B cell (primary cell): ENCODE results near the gene LIPC. TPM values are rescaled to one million over a fixed set of nuclear protein-coding genes. Genes with fewer than 3 reads are reported as not detected.

Source experiments
- ATAC-seq: fragments of 200-7000 bp; cut with Tn5 transposase; one replicate; pipeline ENCODE4 v1.10.0; 2021; ENCODE audit warnings: low read depth, mild to moderate bottlenecking, moderate number of reproducible peaks, moderate library complexity
- CTCF ChIA-PET: fragments of 350-600 bp; sonication (Branson Sonifier 250); formaldehyde crosslinking; loops from one replicate; lab custom pipeline; 2021; ENCODE audit warnings: antibody characterized with exemption, inconsistent platforms; lab: Charles Lee
- POLR2A ChIA-PET: fragments of 350-600 bp; sonication (Branson Sonifier 250); formaldehyde crosslinking; loops from one replicate; lab custom pipeline; 2021; ENCODE audit warnings: antibody characterized with exemption; lab: Charles Lee
- DNase-seq: peaks from one replicate; pipeline ENCODE4 v3.0.0; 2013
- H2AFZ ChIP-seq: 2 replicates; pipeline ENCODE4 v1.6.1; 2012; ENCODE audit warnings: mild to moderate bottlenecking, low read depth, low read length; ENCODE audit not compliant: insufficient read depth, poor library complexity, severe bottlenecking
- H3K27ac ChIP-seq, 2 donors: 1 replicate in 1 of 2; 2 replicates in 1 of 2; pipeline ENCODE4 v1.5.1; 2012 to 2013; ENCODE audit warnings: low read length in 2 of 2, mild to moderate bottlenecking in 2 of 2, moderate library complexity in 1 of 2
- H3K27me3 ChIP-seq, 4 experiments: fragments of 200-600 bp in 1 of 4; sonication (generic) in 1 of 4; replicated peaks in 1 of 4; 1 replicate in 2 of 4; 2 replicates in 2 of 4; pipeline versions ENCODE4 v1.6.1 to v1.7.0; 2013 to 2016; ENCODE audit warnings: low read length in 3 of 4, mild to moderate bottlenecking in 2 of 4, mixed read lengths in 1 of 4, moderate library complexity in 1 of 4; ENCODE audit not compliant: insufficient read depth in 4 of 4, control insufficient read depth in 3 of 4; ENCODE audit errors: control extremely low read depth in 1 of 4
- H3K36me3 ChIP-seq, 2 experiments: replicated peaks in 1 of 2; 1 replicate in 1 of 2; 2 replicates in 1 of 2; pipeline versions ENCODE4 v1.6.1 to v1.7.1; 2013; ENCODE audit warnings: low read length in 1 of 2; ENCODE audit not compliant: insufficient read depth in 2 of 2, control insufficient read depth in 1 of 2; ENCODE audit errors: control extremely low read depth in 1 of 2, extremely low read depth in 1 of 2
- H3K4me1 ChIP-seq, 2 donors: fragments of 200-600 bp in 1 of 2; sonication (generic) in 1 of 2; 1 replicate in 1 of 2; 2 replicates in 1 of 2; pipeline versions ENCODE4 v1.5.1 to v1.6.1; 2013 to 2017; ENCODE audit warnings: low read length in 2 of 2; ENCODE audit not compliant: control insufficient read depth in 2 of 2, insufficient read depth in 2 of 2
- H3K4me2 ChIP-seq: replicated peaks from 2 replicates; pipeline ENCODE3; 2012; ENCODE audit warnings: mild to moderate bottlenecking, low read depth, low read length; ENCODE audit not compliant: poor library complexity, severe bottlenecking
- H3K4me3 ChIP-seq, 5 experiments: fragments of 200-600 bp in 1 of 5; sonication (generic) in 1 of 5; 1 replicate in 3 of 5; 2 replicates in 2 of 5; pipeline versions ENCODE4 v1.5.1 to v1.7.0; 2011 to 2016; ENCODE audit warnings: low read length in 4 of 5, mild to moderate bottlenecking in 4 of 5, low read depth in 2 of 5, control low read depth in 1 of 5, moderate library complexity in 1 of 5; ENCODE audit not compliant: insufficient read depth in 1 of 5; ENCODE audit errors: control extremely low read depth in 1 of 5, extremely low read depth in 1 of 5
- H3K79me2 ChIP-seq: fragments of 200-600 bp; sonication (generic); one replicate; pipeline ENCODE4 v1.6.0; 2016; ENCODE audit warnings: low read length; ENCODE audit not compliant: control insufficient read depth, insufficient read depth
- H3K9ac ChIP-seq: fragments of 200-600 bp; sonication (generic); 2 replicates; pipeline ENCODE4 v1.6.1; 2017; ENCODE audit warnings: mild to moderate bottlenecking, low read length, moderate library complexity
- H3K9me3 ChIP-seq, 3 donors: one replicate each; pipeline versions ENCODE4 v1.6.1 to v1.7.1; 2013; ENCODE audit warnings: low read length in 2 of 3; ENCODE audit not compliant: control insufficient read depth in 2 of 3, insufficient read depth in 1 of 3; ENCODE audit errors: control extremely low read depth in 1 of 3
- H4K20me1 ChIP-seq: 2 replicates; pipeline ENCODE4 v1.6.0; 2012; ENCODE audit warnings: mild to moderate bottlenecking, low read length; ENCODE audit not compliant: insufficient read depth, control insufficient read depth, poor library complexity, severe bottlenecking
- H3K27ac Mint-ChIP-seq: one replicate; pipeline ENCODE4 v1.8.0; 2021; ENCODE audit warnings: mixed read lengths
- H3K27me3 Mint-ChIP-seq: one replicate; pipeline ENCODE4 v1.8.0; 2021; ENCODE audit warnings: mixed read lengths
- H3K4me1 Mint-ChIP-seq: one replicate; pipeline ENCODE4 v1.8.0; 2021; ENCODE audit warnings: mixed read lengths
- H3K4me3 Mint-ChIP-seq: one replicate; pipeline ENCODE4 v1.8.0; 2021; ENCODE audit warnings: mixed read lengths
- H3K9me3 Mint-ChIP-seq: one replicate; pipeline ENCODE4 v1.8.0; 2022; ENCODE audit warnings: mixed read lengths; ENCODE audit not compliant: insufficient read depth
- CTCF ChIP-seq: fragments of 200-600 bp; IDR thresholded peaks from one replicate; pipeline ENCODE4 v1.8.0; 2022; ENCODE audit warnings: antibody characterized with exemption, mild to moderate bottlenecking
- EZH2 ChIP-seq: IDR thresholded peaks from 2 replicates; pipeline ENCODE4 v1.6.1; 2012; ENCODE audit warnings: borderline replicate concordance, low read depth, mild to moderate bottlenecking, moderate library complexity, low read length; ENCODE audit not compliant: insufficient read depth, poor library complexity, severe bottlenecking
- WGBS: methylation state at CpG from one replicate; pipeline ENCODE4 v1.1.5; 2013; ENCODE audit warnings: missing lambda C conversion rate; ENCODE audit not compliant: insufficient coverage; 5-methylcytosine and 5-hydroxymethylcytosine counted together
- intact Hi-C: fragments of 100-400 bp; cut with micrococcal nuclease; formaldehyde crosslinking; loops from one replicate; pipeline ENCODE4 v1.10.0; 2022
- polyA plus RNA-seq: library from polyadenylated mRNA; depleted of rRNA; stranded (reverse); fragments of >200 nt; gene quantifications from 2 replicates; pipeline ENCODE4 v1.2.3, GENCODE V29; 2012
- total RNA-seq, 2 donors: library from RNA; stranded (reverse); fragments of 120-200 nt in 1 of 2; gene quantifications; 1 replicate in 1 of 2; 2 replicates in 1 of 2; pipeline versions ENCODE4 v1.2.3 to v1.2.4, GENCODE V29; 2013 to 2022

The LIPC gene
- total and polyA plus RNA-seq, 2 donors (not counting 1 experiment from before 2014, with no cell fraction given) = not detected

GRCh38 chr15:58444056-58444455, 12.3 kb downstream of the LIPC start:
- no peaks in the 10 kb centered on the region for H3K9me3 ChIP-seq
- Mint-ChIP-seq H3K27me3 (no peaks in the 10 kb centered on the region), H3K27ac (no peak overlapping the region), H3K9me3 (no peaks in the 10 kb centered on the region), H3K4me1 (no peaks in the 10 kb centered on the region), H3K4me3 (no peak overlapping the region)
- ATAC-seq = no peak
- intact Hi-C loops = no loop called here
- no peak overlapping the region for H3K4me2 ChIP-seq
- POLR2A ChIA-PET = no interaction called here
- TF ChIP-seq EZH2 (no peak), CTCF (no peak)
- H2AFZ ChIP-seq = no peak overlapping the region
- no peak for DNase-seq
- H3K36me3 ChIP-seq = no peaks in the 10 kb centered on the region
- no peak overlapping the region for H3K9ac ChIP-seq
- H3K27me3 ChIP-seq = no peaks in the 10 kb centered on the region
- H3K27ac ChIP-seq = no peak overlapping the region
- no peaks in the 10 kb centered on the region for H3K79me2 ChIP-seq
- WGBS = 89% methylated on average over 5 of the region's 7 CpGs
- H3K4me3 ChIP-seq = no peak overlapping the region
- H4K20me1 ChIP-seq = no peaks in the 10 kb centered on the region
- H3K4me1 ChIP-seq = no peaks in the 10 kb centered on the region
- CTCF ChIA-PET = no interaction called here

GRCh38 chr15:58444658-58445332, 13.0 kb downstream of the LIPC start:
- 95% methylated on average over 11 of the region's 11 CpGs for WGBS
- ATAC-seq = no peak

More at GRCh38 chr15:58444658-58445332, 13.0 kb downstream of the LIPC start:
- Histone ChIP-seq H2AFZ (no peak overlapping the region), H3K9ac (no peak overlapping the region), H4K20me1 (no peaks in the 10 kb centered on the region), H3K27me3 (no peaks in the 10 kb centered on the region), H3K36me3 (no peaks in the 10 kb centered on the region), H3K4me3 (no peak overlapping the region), H3K27ac (no peak overlapping the region), H3K4me2 (no peak overlapping the region), H3K4me1 (no peaks in the 10 kb centered on the region), H3K9me3 (no peaks in the 10 kb centered on the region), H3K79me2 (no peaks in the 10 kb centered on the region)
- TF ChIP-seq EZH2 (no peak), CTCF (no peak)
- no peak for DNase-seq
- no peaks in the 10 kb centered on the region for H3K4me1 Mint-ChIP-seq
- ChIA-PET CTCF (no interaction called here), POLR2A (no interaction called here)
- no peak overlapping the region for H3K4me3 Mint-ChIP-seq
- H3K27me3 Mint-ChIP-seq = no peaks in the 10 kb centered on the region
- intact Hi-C loops = no loop called here
- no peaks in the 10 kb centered on the region for H3K9me3 Mint-ChIP-seq
- H3K27ac Mint-ChIP-seq = no peak overlapping the region
